GM20431 (cell line): ENCODE results near the gene AADACL2.

Source experiments
- in situ Hi-C: fragments of 300-500 bp; cut with MseI, MboI; formaldehyde crosslinking; loops from one replicate; pipeline ENCODE4 v1.15.0; 2020; ENCODE audit warnings: low sequenced_read_pairs; ENCODE audit not compliant: unreplicated experiment

The AADACL2 gene

GRCh38 chr3:151795276-151795675, 61.5 kb downstream of the AADACL2 start:
- in situ Hi-C loops = no loop called here

GRCh38 chr3:151796105-151796680, 62.5 kb downstream of the AADACL2 start:
- in situ Hi-C loops = no loop called here

GRCh38 chr3:151798466-151798865, 64.7 kb downstream of the AADACL2 start:
- in situ Hi-C loops = no loop called here

- in situ Hi-C loops = no loop called here
These were observed 66.7 kb downstream of the AADACL2 start for GRCh38 chr3:151800431-151800830.

GRCh38 chr3:151804267-151804666, 70.5 kb downstream of the AADACL2 start:
- in situ Hi-C loops = no loop called here

- in situ Hi-C loops = no loop called here
These were observed 73.1 kb downstream of the AADACL2 start for GRCh38 chr3:151806838-151807237.
